Astrocyte of the spinal cord (primary cell): ENCODE results near the gene ST6GALNAC1.

Experiments
- DNase-seq: peaks from one replicate; pipeline ENCODE4 v3.0.0; 2011; ENCODE audit warnings: low read depth, low spot score
- H3K4me3 ChIP-seq: 2 replicates; pipeline ENCODE4 v1.5.1; 2011; ENCODE audit warnings: low read depth, mild to moderate bottlenecking, low read length, moderate library complexity
- in situ Hi-C: cut with HindIII; loops from 2 replicates; pipeline ENCODE4 v1.10.0; 2017; ENCODE audit warnings: low sequenced_read_pairs
- TF ChIP-seq, protein P1 (sequence below): IDR thresholded peaks from 2 replicates; pipeline ENCODE4 v1.5.1; 2012; ENCODE audit warnings: low read depth, mild to moderate bottlenecking, low read length, inconsistent platforms

The ST6GALNAC1 gene

DNA sequence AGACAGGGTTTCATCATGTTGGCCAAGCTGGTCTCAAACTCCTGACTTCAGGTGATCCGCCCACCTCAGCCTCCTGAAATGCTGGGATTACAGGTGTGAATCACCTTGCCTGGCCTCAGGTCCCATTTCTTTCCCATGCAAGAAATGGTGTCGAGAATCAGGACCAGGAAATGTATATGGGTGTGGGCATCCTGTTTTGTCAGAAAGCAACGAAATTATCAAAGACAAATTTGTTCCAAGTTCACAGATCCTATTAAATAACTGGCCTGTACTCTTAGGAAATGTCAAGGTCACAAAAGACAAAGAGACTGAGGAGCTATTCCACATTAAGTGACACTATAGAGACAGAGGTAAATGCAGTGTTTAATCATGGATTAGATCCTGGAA is 17.1 kb upstream of the ST6GALNAC1 start:
- no peak overlapping the region for H3K4me3 ChIP-seq
- no peak for DNase-seq
- TF ChIP-seq, protein P1, sequence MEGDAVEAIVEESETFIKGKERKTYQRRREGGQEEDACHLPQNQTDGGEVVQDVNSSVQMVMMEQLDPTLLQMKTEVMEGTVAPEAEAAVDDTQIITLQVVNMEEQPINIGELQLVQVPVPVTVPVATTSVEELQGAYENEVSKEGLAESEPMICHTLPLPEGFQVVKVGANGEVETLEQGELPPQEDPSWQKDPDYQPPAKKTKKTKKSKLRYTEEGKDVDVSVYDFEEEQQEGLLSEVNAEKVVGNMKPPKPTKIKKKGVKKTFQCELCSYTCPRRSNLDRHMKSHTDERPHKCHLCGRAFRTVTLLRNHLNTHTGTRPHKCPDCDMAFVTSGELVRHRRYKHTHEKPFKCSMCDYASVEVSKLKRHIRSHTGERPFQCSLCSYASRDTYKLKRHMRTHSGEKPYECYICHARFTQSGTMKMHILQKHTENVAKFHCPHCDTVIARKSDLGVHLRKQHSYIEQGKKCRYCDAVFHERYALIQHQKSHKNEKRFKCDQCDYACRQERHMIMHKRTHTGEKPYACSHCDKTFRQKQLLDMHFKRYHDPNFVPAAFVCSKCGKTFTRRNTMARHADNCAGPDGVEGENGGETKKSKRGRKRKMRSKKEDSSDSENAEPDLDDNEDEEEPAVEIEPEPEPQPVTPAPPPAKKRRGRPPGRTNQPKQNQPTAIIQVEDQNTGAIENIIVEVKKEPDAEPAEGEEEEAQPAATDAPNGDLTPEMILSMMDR: no peak
- in situ Hi-C loops: no loop called here

DNA sequence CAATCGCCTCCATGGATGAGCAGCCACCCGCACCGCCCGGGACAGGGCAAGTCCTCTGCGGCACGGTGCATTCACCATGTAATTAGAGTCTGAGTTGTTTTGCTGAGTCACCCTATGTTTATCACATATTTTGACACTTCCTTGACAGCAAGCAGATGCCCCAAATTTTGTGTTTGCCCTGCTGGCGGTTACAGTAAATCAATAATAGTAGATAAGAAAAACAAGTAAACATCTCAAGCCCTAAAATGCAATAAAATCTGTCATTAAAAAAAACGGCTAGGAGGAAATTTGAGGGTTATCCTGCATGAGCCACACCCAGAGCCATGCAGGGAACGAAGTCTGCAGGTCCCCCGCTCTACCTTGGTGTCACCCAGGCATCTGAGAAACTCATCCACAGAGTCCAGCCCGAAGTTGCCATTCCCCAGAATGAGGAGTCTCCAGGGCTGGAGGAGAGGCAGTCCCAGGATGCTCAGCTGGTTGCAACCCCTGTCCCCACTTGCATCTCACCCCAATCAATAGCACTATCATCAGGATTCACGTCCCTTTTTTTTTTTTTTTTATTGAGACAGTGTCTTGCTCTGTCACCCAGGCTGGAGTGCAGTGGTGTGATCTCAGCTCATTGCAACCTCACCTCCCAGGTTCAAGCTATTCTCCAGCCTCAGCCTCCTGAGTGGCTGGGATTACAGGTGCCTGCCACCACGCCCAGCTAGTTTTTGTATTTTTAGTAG is 16.5 kb upstream of the ST6GALNAC1 start:
- TF ChIP-seq, protein P1: no peak
- in situ Hi-C loops: no loop called here
- no peak overlapping the region for H3K4me3 ChIP-seq
- DNase-seq: no peak

DNA sequence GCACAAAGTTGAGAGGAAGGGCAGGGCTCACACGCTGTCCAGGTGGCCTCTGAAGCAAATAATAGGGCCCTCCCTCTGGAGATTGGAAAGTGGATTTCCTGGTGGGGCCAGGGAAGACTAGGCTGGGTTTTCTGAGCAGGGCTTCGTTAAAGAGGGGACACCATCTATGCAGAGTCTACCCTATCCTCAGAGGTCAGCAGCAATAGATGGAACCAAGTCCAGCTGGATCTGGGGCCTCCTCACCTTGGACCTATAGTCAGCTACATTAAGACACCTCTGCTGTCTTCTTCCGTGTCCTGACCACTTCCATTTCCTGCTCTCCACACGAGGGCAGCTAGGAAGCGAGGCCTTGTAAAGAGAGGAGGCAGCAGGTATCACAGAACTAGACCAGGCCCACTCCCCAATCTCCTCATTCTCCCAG is 14.7 kb upstream of the ST6GALNAC1 start:
- TF ChIP-seq, protein P1: no peak
- in situ Hi-C loops: no loop called here
- no peak for DNase-seq

DNA sequence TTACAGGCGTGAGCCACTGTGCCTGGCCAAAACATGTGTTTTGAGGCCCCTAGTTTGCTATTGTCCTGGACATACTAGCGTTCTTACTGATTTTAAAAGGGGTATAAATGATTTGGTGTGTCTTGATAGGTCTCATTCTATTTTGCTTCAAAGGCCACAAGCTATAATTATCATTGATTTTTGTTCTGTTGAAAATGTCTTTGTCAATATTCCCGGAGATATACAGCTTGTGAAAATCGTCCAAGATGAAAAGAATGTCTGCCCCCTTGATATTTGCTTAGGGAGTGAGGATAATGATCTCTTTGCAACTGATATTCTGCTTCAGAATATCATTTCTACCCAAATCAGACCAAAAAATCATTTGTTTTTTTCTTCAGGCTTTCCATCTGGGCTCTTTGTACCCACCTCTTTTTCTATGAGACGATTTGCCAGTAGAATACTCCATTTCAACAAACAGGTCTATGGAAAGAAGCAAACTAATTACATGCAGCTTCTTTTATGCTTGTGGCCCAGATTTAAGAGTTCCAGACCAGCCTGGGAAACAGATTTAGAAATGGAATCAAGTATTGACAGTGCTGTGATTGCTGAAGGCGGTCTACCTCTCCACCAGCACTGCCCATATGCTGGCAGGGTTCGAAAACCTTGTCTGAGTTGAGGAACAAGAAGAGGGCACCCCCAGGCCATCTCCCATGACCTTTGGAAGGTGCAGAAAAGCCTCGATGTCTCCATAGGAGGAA is 14.1 kb upstream of the ST6GALNAC1 start:
- TF ChIP-seq, protein P1: no peak
- H3K4me3 ChIP-seq: no peak overlapping the region
- in situ Hi-C loops: no loop called here
- no peak for DNase-seq

More for the DNA sequence above, 14.7 kb upstream of the ST6GALNAC1 start:
- H3K4me3 ChIP-seq: no peak overlapping the region

DNA sequence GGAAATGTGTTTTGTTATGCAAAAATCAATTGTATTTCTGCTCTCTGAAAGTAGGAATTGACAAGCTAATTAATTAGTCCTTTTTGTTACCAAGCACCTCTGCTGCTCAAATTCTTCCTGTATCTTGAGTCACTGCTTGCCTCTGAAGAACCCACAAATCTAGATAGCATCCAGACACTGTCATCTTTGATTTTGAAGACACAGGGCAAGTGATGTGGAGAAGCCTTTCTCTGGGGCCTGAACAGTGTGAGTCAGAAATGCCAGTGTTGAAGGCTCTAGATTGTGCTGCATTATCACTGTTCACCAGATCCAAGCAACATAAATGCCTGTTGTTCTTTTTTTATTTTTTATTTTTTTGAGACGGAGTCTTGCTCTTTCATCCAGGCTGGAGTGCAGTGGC is 10.9 kb upstream of the ST6GALNAC1 start:
- TF ChIP-seq, protein P1: no peak
- in situ Hi-C loops: no loop called here
- no peak overlapping the region for H3K4me3 ChIP-seq
- DNase-seq: no peak

DNA sequence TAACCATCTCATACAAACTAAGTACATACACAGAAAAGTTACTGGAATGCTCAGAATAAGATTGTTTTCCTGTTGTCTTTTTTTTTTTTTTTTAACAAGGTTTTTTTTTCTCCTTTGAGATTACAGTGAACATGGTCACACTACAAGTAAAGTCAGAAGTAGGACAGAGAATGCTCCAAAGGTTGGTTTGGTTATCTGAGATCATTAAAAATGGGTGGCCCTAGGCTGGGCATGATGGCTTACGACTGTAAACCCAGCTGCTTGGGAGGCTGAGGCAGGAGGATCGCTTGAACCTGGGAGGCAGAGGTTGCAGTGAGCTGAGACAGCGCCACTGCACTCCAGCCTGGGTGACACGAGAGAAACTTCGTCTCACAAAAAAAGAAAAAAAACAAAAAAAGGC is 6.9 kb upstream of the ST6GALNAC1 start:
- DNase-seq: no peak
- in situ Hi-C loops: no loop called here
- no peak overlapping the region for H3K4me3 ChIP-seq
- TF ChIP-seq, protein P1: no peak
